HG03432 (cell line): ENCODE results near the gene AVPI1.
"Not testable (repeated sequence)": the region's sequence is repeated elsewhere in the genome, so short reads cannot be mapped to it uniquely, and the experiment has no call there.

Source experiments
- ATAC-seq: cut with Tn5 transposase; IDR thresholded peaks from one replicate; pipeline ENCODE4 v1.9.1; 2021; ENCODE audit warnings: mild to moderate bottlenecking, moderate library complexity; ENCODE audit not compliant: unreplicated experiment

Gene AVPI1

GRCh38 chr10:97683556-97684367 lies 3.3 kb downstream of the AVPI1 start:
- no peak for ATAC-seq

- no peak for ATAC-seq
Observed at GRCh38 chr10:97682042-97682441, 5.0 kb downstream of the AVPI1 start.

GRCh38 chr10:97679594-97679993 lies 7.4 kb downstream of the AVPI1 start:
- no peak for ATAC-seq

- peak; percentile 74 for ATAC-seq
Observed at GRCh38 chr10:97676770-97677581, 10.1 kb downstream of the AVPI1 start.

GRCh38 chr10:97675222-97675621 lies 11.8 kb downstream of the AVPI1 start:
- ATAC-seq, result no peak

- no peak for ATAC-seq
Observed at GRCh38 chr10:97673736-97674525, 13.1 kb downstream of the AVPI1 start.

GRCh38 chr10:97669571-97669970 lies 17.5 kb downstream of the AVPI1 start:
- no peak for ATAC-seq

- no peak for ATAC-seq
Observed at GRCh38 chr10:97667463-97667862, 19.6 kb downstream of the AVPI1 start.

- ATAC-seq, result no peak
Observed at GRCh38 chr10:97666992-97667391, 20.0 kb downstream of the AVPI1 start.

GRCh38 chr10:97664282-97664850 lies 22.7 kb downstream of the AVPI1 start:
- ATAC-seq, result no peak

GRCh38 chr10:97659589-97659988 lies 27.5 kb downstream of the AVPI1 start:
- no peak for ATAC-seq

GRCh38 chr10:97656777-97657176 lies 30.3 kb downstream of the AVPI1 start:
- ATAC-seq, result no peak

GRCh38 chr10:97651773-97652172 lies 35.3 kb downstream of the AVPI1 start:
- no peak for ATAC-seq

GRCh38 chr10:97650726-97651125 lies 36.3 kb downstream of the AVPI1 start:
- ATAC-seq, result no peak

- not testable (repeated sequence) for ATAC-seq
Observed at GRCh38 chr10:97649405-97649750, 37.7 kb downstream of the AVPI1 start.

- ATAC-seq, result peak; percentile 97
Observed at GRCh38 chr10:97648562-97649404, 38.3 kb downstream of the AVPI1 start.

GRCh38 chr10:97647556-97647955 lies 39.5 kb downstream of the AVPI1 start:
- ATAC-seq, result no peak

- no peak for ATAC-seq
Observed at GRCh38 chr10:97644936-97645335, 42.1 kb downstream of the AVPI1 start.

- ATAC-seq, result no peak
Observed at GRCh38 chr10:97643441-97643985, 43.5 kb downstream of the AVPI1 start.
